Mesenchymal stem cell (in vitro differentiated cells and primary cell): ENCODE measurements around the gene PSME4.

ENCODE experiments used
- DNase-seq: peaks from one replicate; pipeline ENCODE4 v3.0.0-alpha.2; 2013
- H2AFZ ChIP-seq: one replicate; pipeline ENCODE4 v1.6.1; 2013; ENCODE audit warnings: low read depth, mild to moderate bottlenecking, control low read depth, inconsistent platforms, low read length, moderate library complexity
- H2AK5ac ChIP-seq: 2 replicates; pipeline ENCODE4 v1.6.1; 2013; ENCODE audit warnings: low read length, moderate library complexity, mild to moderate bottlenecking, inconsistent platforms; ENCODE audit not compliant: severe bottlenecking
- H2BK120ac ChIP-seq: one replicate; pipeline ENCODE4 v1.6.1; 2013; ENCODE audit warnings: low read depth, mild to moderate bottlenecking, inconsistent platforms, low read length, moderate library complexity
- H2BK12ac ChIP-seq, 2 experiments: one replicate each; pipeline ENCODE4 v1.6.1; 2013; ENCODE audit warnings: inconsistent platforms in 2 of 2, low read length in 2 of 2, mild to moderate bottlenecking in 2 of 2, moderate library complexity in 2 of 2, control low read depth in 1 of 2
- H2BK15ac ChIP-seq: one replicate; pipeline ENCODE4 v1.6.1; 2013; ENCODE audit warnings: mild to moderate bottlenecking, low read depth, inconsistent platforms; ENCODE audit not compliant: poor library complexity, severe bottlenecking
- H2BK5ac ChIP-seq: 2 replicates; pipeline ENCODE4 v1.6.1; 2013; ENCODE audit warnings: low read depth, mild to moderate bottlenecking, low read length, control low read depth, inconsistent platforms; ENCODE audit not compliant: poor library complexity, severe bottlenecking
- H3K14ac ChIP-seq, 2 experiments: one replicate each; pipeline ENCODE4 v1.6.1; 2013; ENCODE audit warnings: inconsistent platforms in 2 of 2, low read length in 2 of 2, control low read depth in 1 of 2, mild to moderate bottlenecking in 1 of 2, moderate library complexity in 1 of 2
- H3K18ac ChIP-seq, 2 experiments: one replicate each; pipeline ENCODE4 v1.6.1; 2013; ENCODE audit warnings: inconsistent platforms in 2 of 2, low read length in 2 of 2, control low read depth in 1 of 2, low read depth in 1 of 2, mild to moderate bottlenecking in 1 of 2
- H3K23ac ChIP-seq, 2 experiments: one replicate each; pipeline ENCODE4 v1.6.1; 2013; ENCODE audit warnings: inconsistent platforms in 2 of 2, low read length in 2 of 2, mild to moderate bottlenecking in 2 of 2, moderate library complexity in 2 of 2, control low read depth in 1 of 2
- H3K27ac ChIP-seq: 2 replicates; pipeline ENCODE4 v1.5.1; 2013; ENCODE audit warnings: mild to moderate bottlenecking, moderate library complexity, low read length, control low read depth, inconsistent platforms; ENCODE audit not compliant: poor library complexity, severe bottlenecking
- H3K27me3 ChIP-seq, 2 experiments: 2 replicates each; pipeline versions ENCODE4 v1.6.1 to v1.7.0; 2013; ENCODE audit warnings: low read length in 2 of 2, mild to moderate bottlenecking in 2 of 2, moderate library complexity in 2 of 2, control low read depth in 1 of 2, inconsistent platforms in 1 of 2; ENCODE audit not compliant: control insufficient read depth in 1 of 2, insufficient read depth in 1 of 2
- H3K36me3 ChIP-seq, 2 experiments: 2 replicates each; pipeline versions ENCODE4 v1.6.1 to v1.7.0; 2013; ENCODE audit warnings: low read length in 2 of 2, control low read depth in 1 of 2, inconsistent platforms in 1 of 2, low read depth in 1 of 2, mild to moderate bottlenecking in 1 of 2; ENCODE audit not compliant: insufficient read depth in 2 of 2, control insufficient read depth in 1 of 2
- H3K4ac ChIP-seq, 2 experiments: one replicate each; pipeline ENCODE4 v1.6.1; 2013; ENCODE audit warnings: inconsistent platforms in 2 of 2, low read length in 2 of 2, mild to moderate bottlenecking in 2 of 2, moderate library complexity in 2 of 2, control low read depth in 1 of 2, low read depth in 1 of 2
- H3K4me1 ChIP-seq: 2 replicates; pipeline ENCODE4 v1.6.1; 2013; ENCODE audit warnings: low read depth, low read length, control low read depth; ENCODE audit not compliant: control insufficient read depth, insufficient read depth
- H3K4me2 ChIP-seq: 2 replicates; pipeline ENCODE4 v1.6.1; 2013; ENCODE audit warnings: low read length, mild to moderate bottlenecking, inconsistent platforms; ENCODE audit not compliant: poor library complexity, severe bottlenecking
- H3K4me3 ChIP-seq, 2 experiments: 2 replicates each; pipeline versions ENCODE4 v1.5.1 to v1.7.0; 2013; ENCODE audit warnings: low read length in 2 of 2, mild to moderate bottlenecking in 2 of 2, control low read depth in 1 of 2, low read depth in 1 of 2; ENCODE audit not compliant: insufficient read depth in 1 of 2
- H3K79me1 ChIP-seq: replicated peaks from 2 replicates; pipeline ENCODE4 v1.6.1; 2013; ENCODE audit warnings: mild to moderate bottlenecking, control low read depth, low read length, inconsistent platforms; ENCODE audit not compliant: poor library complexity, severe bottlenecking
- H3K9ac ChIP-seq: 2 replicates; pipeline ENCODE4 v1.7.0; 2013; ENCODE audit warnings: mild to moderate bottlenecking, low read length, moderate library complexity
- H3K9me3 ChIP-seq: 2 replicates; pipeline ENCODE4 v1.7.0; 2013; ENCODE audit warnings: mild to moderate bottlenecking, low read length; ENCODE audit not compliant: control insufficient read depth
- H4K8ac ChIP-seq: one replicate; pipeline ENCODE4 v1.6.1; 2013; ENCODE audit warnings: inconsistent platforms, mild to moderate bottlenecking, low read length, moderate library complexity
- H4K91ac ChIP-seq: one replicate; pipeline ENCODE4 v1.6.1; 2013; ENCODE audit warnings: mild to moderate bottlenecking, low read length, inconsistent platforms
- WGBS: methylation state at CpG from one replicate; pipeline ENCODE4 v1.1.7; 2013; ENCODE audit warnings: mixed read lengths; 5-methylcytosine and 5-hydroxymethylcytosine counted together

The PSME4 gene

DNA sequence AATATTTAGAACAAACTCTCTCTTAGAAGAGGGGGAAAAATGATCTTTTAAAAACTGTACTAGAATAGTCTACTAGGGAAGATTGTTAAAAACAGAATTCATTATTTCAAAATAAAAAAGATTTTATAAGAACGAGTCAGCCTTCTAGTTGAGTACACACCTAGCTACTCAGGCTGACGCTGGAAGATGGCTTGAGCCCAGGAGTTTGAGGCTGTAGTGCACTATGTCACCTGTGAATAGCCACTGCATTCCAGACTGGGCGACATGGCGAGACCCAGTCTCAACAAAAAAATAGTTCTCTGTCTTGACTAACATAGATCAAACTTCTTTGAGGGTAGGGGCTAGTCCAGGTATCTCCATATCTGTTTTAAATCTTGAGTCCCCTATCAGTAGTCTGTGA is 150.1 kb downstream of the PSME4 start:
- no peak overlapping the region for H3K9ac ChIP-seq
- H2AK5ac ChIP-seq, result no peak overlapping the region
- no peak overlapping the region for H2BK5ac ChIP-seq
- no peak overlapping the region for H2BK15ac ChIP-seq
- H4K91ac ChIP-seq, result no peak overlapping the region
- H3K23ac ChIP-seq, result no peak overlapping the region
- no peak overlapping the region for H4K8ac ChIP-seq
- no peak overlapping the region for H2BK120ac ChIP-seq
- no peaks in the 10 kb centered on the region for H3K9me3 ChIP-seq
- WGBS, result 97% methylated on average over 2 of the region's 4 CpGs
- H3K36me3 ChIP-seq, result peaks cover 19 to 49% of the 10 kb centered on the region in 2 experiments
- H3K4me2 ChIP-seq, result no peak overlapping the region
- H2BK12ac ChIP-seq, result no peak overlapping the region
- no peak overlapping the region for H3K4ac ChIP-seq
- H3K79me1 ChIP-seq, result no peaks in the 10 kb centered on the region
- H3K18ac ChIP-seq, result no peak overlapping the region
- DNase-seq, result no peak
- H3K4me1 ChIP-seq, result no peaks in the 10 kb centered on the region
- no peak overlapping the region for H3K4me3 ChIP-seq
- no peak overlapping the region for H3K14ac ChIP-seq
- no peak overlapping the region for H3K27ac ChIP-seq
- no peaks in the 10 kb centered on the region for H3K27me3 ChIP-seq
- no peak overlapping the region for H2AFZ ChIP-seq

DNA sequence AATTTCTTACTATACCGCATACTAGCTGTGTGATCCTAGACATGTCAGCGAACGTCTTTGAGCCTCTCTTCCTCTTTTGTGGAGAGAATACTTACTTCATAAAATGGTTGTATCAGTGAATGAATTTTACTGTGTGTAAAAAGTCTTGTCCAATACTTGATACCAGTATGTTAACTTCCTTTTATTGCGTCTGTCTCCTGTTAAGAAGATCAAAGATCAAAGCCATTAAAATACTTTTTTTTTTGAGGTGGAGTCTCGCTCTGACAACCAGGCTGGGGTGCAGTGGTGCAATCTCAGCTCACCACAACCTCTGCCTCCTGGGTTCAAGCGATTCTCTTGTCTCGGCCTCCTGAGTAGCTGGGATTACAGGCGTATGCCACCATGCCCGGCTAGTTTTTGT is 150.7 kb downstream of the PSME4 start:
- Histone ChIP-seq H3K4me1 (no peaks in the 10 kb centered on the region), H4K8ac (no peak overlapping the region), H3K79me1 (no peaks in the 10 kb centered on the region), H3K36me3 (peaks cover 19 to 56% of the 10 kb centered on the region in 2 experiments), H4K91ac (no peak overlapping the region), H2BK5ac (no peak overlapping the region), H2AK5ac (no peak overlapping the region), H3K27ac (no peak overlapping the region), H3K4me2 (no peak overlapping the region), H3K4ac (no peak overlapping the region), H3K4me3 (no peak overlapping the region), H2BK120ac (no peak overlapping the region), H3K14ac (no peak overlapping the region), H2BK15ac (no peak overlapping the region), H2BK12ac (no peak overlapping the region), H3K27me3 (no peaks in the 10 kb centered on the region), H3K9ac (no peak overlapping the region), H3K9me3 (no peaks in the 10 kb centered on the region), H3K23ac (no peak overlapping the region), H3K18ac (no peak overlapping the region), H2AFZ (no peak overlapping the region)
- WGBS, result 98% methylated on average over 7 of the region's 9 CpGs
- DNase-seq, result no peak

DNA sequence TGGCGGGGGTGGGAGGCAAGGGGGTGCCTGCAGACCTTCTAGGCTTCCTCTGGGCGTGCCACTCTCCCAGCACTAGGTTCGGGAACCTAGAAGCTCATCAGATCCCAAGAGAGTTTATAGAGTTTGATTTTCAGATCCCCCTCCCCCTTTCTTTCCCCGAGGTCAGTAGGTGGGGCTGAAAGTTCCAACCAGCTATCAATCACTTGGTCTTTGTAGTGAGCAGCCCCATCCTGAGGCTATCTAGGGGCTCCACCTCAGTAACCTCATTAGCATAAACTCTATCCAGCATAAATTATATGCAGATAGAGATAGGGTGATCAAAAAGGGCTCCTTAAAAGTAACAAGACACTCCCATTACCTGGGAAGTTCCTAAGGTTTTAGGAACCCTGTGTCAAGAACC is 151.2 kb downstream of the PSME4 start:
- H2AFZ ChIP-seq, result no peak overlapping the region
- no peak overlapping the region for H3K27ac ChIP-seq
- H3K23ac ChIP-seq, result no peak overlapping the region
- H3K9ac ChIP-seq, result no peak overlapping the region
- H3K4me3 ChIP-seq, result no peak overlapping the region
- H3K4ac ChIP-seq, result no peak overlapping the region
- no peak overlapping the region for H4K8ac ChIP-seq
- H3K4me1 ChIP-seq, result no peaks in the 10 kb centered on the region
- no peak overlapping the region for H2BK120ac ChIP-seq
- H3K27me3 ChIP-seq, result no peaks in the 10 kb centered on the region
- H2BK5ac ChIP-seq, result no peak overlapping the region
- H3K18ac ChIP-seq, result no peak overlapping the region
- no peaks in the 10 kb centered on the region for H3K79me1 ChIP-seq
- no peak overlapping the region for H2BK12ac ChIP-seq
- H3K14ac ChIP-seq, result no peak overlapping the region
- WGBS, result 89% methylated on average over 4 of the region's 4 CpGs
- no peaks in the 10 kb centered on the region for H3K9me3 ChIP-seq
- peaks cover 22 to 58% of the 10 kb centered on the region in 2 experiments for H3K36me3 ChIP-seq
- no peak overlapping the region for H4K91ac ChIP-seq
- H3K4me2 ChIP-seq, result no peak overlapping the region
- H2AK5ac ChIP-seq, result no peak overlapping the region
- no peak overlapping the region for H2BK15ac ChIP-seq
- no peak for DNase-seq

DNA sequence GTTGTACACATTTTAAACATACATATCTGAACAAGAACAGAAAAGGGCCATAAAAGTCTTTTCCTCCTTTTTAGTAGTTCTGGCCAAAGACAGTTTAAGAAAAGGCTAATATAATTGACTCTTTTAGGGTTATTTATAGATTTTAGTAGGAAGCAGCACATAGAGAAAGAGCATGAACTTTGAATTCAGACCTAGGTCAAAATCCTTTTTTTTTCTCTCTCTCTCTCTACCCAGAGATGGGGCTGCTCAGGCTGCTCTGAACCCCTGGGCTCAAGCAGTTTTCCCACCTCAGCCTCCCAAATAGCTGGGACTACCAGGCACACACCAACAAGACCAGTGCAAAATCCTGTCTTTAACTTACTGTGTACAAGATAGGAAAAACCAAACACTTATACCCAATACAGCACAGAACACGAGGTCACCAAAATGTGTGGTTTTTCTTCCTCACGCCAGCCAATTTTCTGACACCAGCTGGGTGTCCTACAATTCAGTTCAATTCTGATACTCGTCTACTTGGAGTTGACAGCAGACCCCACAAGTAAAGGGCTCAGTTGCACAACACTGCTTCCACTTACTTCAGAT is 151.8 kb downstream of the PSME4 start:
- Histone ChIP-seq H2BK15ac (no peak overlapping the region), H3K4me1 (no peaks in the 10 kb centered on the region), H3K4me3 (no peak overlapping the region), H3K4me2 (no peak overlapping the region), H2AFZ (no peak overlapping the region), H3K9me3 (no peaks in the 10 kb centered on the region), H3K36me3 (peaks cover 22 to 65% of the 10 kb centered on the region in 2 experiments), H2BK120ac (no peak overlapping the region), H3K4ac (no peak overlapping the region), H3K79me1 (no peaks in the 10 kb centered on the region), H3K27ac (no peak overlapping the region), H3K9ac (no peak overlapping the region), H2AK5ac (no peak overlapping the region), H4K91ac (no peak overlapping the region), H3K23ac (no peak overlapping the region), H3K27me3 (no peaks in the 10 kb centered on the region), H2BK5ac (no peak overlapping the region), H2BK12ac (no peak overlapping the region), H4K8ac (no peak overlapping the region), H3K14ac (no peak overlapping the region), H3K18ac (no peak overlapping the region)
- DNase-seq, result no peak
- WGBS, result 91% methylated on average over 3 of the region's 3 CpGs
